Activated CD4-positive, alpha-beta T cell treated with anti-CD3 and anti-CD28 coated beads for 36 hours (primary cell): ENCODE results near the gene COX7A1. TPM values are rescaled to one million over a fixed set of nuclear protein-coding genes. Genes with fewer than 3 reads are reported as not detected.

Experiments
- ATAC-seq: fragments of 200-7000 bp; cut with Tn5 transposase; one replicate; pipeline ENCODE4 v1.10.0; 2021; ENCODE audit warnings: mild to moderate bottlenecking, moderate library complexity
- CTCF ChIA-PET: fragments of 350-600 bp; sonication (Branson Sonifier 250); formaldehyde crosslinking; loops from one replicate; lab custom pipeline; 2021; ENCODE audit warnings: antibody characterized with exemption; lab: Charles Lee
- POLR2A ChIA-PET: fragments of 350-600 bp; sonication (Branson Sonifier 250); formaldehyde crosslinking; loops from one replicate; lab custom pipeline; 2021; ENCODE audit warnings: antibody characterized with exemption, inconsistent platforms; lab: Charles Lee
- DNase-seq: peaks from one replicate; pipeline ENCODE4 v3.0.0-alpha.2; 2020
- H3K27ac Mint-ChIP-seq: one replicate; pipeline ENCODE4 v1.8.0; 2021; ENCODE audit warnings: mixed read lengths
- H3K27me3 Mint-ChIP-seq: one replicate; pipeline ENCODE4 v1.8.0; 2021; ENCODE audit warnings: mixed read lengths
- H3K36me3 Mint-ChIP-seq: one replicate; pipeline ENCODE4 v1.8.0; 2021; ENCODE audit warnings: low read depth, mixed read lengths
- H3K4me1 Mint-ChIP-seq: one replicate; pipeline ENCODE4 v1.8.0; 2021; ENCODE audit warnings: mixed read lengths
- H3K4me3 Mint-ChIP-seq: one replicate; pipeline ENCODE4 v1.8.0; 2021; ENCODE audit warnings: mild to moderate bottlenecking, moderate library complexity, mixed read lengths
- H3K9me3 Mint-ChIP-seq: one replicate; pipeline ENCODE4 v1.8.0; 2021; ENCODE audit warnings: low read depth, mixed read lengths
- intact Hi-C, 2 experiments: fragments of 100-400 bp; cut with DNase I in 1 of 2; cut with micrococcal nuclease in 1 of 2; formaldehyde crosslinking; loops; one replicate each; pipeline versions ENCODE4 v1.14.2 to v1.15.1; 2022 to 2024; cut with DNase I, micrococcal nuclease
- total RNA-seq, 2 experiments: library from RNA; stranded (reverse); gene quantifications; one replicate each; pipeline ENCODE4 v1.2.3, GENCODE V29; 2021

Gene COX7A1
- total RNA-seq, 2 experiments from 2014 or later, result not detected

DNA sequence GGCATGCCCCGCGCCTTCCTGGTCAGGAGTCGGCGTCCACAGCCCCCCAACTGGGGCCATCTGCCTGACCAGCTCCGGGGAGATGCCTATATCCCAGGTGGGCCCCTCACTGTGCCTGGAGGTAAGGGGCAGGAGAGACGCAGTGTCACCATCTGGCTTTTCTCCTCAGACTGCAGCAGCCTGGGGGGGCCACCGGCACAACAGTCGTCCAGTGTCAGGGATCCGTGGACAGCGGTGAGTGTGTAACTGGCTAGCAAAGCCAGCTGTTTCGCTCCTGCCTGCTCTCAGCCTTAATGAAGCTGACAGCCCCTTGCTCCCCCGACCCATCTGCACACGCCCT, 41.1 kb downstream of the COX7A1 start:
- POLR2A ChIA-PET, result no interaction called here
- Mint-ChIP-seq H3K27ac (no peak overlapping the region), H3K4me1 (peaks cover 14% of the 10 kb centered on the region), H3K27me3 (no peaks in the 10 kb centered on the region), H3K4me3 (no peak overlapping the region), H3K36me3 (peaks cover 26% of the 10 kb centered on the region), H3K9me3 (no peaks in the 10 kb centered on the region)
- CTCF ChIA-PET, result no interaction called here
- intact Hi-C loops, result loop anchor here in 1 of 2 experiments (10.0 kb wide), 1 partner anchor 396 kb away; the partner anchor contains the start of gene KMT2B
- DNase-seq, result no peak
- ATAC-seq, result no peak

DNA sequence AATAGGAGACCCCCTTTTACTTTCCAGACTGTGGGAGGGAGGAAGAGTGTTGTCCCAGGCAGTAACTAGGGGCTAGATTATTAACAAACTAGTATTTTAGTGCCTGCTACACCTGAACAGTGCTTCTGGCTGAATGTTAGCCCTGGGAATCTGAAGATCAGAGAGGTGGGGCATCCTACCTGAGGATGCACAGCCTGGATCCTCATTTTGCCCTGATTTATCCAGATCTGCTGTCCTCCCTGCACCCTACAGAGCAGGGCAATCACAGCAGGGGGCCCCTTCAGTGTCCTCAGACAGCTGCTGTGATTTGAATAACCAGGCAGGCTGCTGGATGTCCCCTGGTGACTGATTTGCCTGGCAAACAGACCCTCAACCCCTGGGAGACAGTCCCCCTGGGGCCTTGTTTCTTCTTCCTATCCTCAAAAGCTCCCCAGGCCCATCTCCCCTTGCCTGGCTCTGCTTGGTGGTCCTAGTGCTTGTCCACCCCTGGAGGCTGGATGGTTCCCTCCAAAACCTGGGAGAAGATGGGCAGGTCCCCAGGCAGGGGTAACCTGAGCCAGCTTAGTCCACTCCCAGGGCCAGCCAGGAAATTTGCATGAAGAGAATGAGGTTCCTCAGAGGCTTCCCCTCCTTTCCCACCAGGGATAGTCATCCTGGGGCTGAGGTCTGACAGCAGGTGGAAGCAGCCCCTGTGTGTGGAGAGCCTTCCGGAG, 41.6 kb downstream of the COX7A1 start, which contains the start of gene OVOL3:
Gene OVOL3 (plus strand): TSS at position 657 of the 713 bp plus-strand sequence. CDS start 60 bp downstream, outside the sequence.
- no peak for DNase-seq
- POLR2A ChIA-PET, result no interaction called here
- H3K36me3 Mint-ChIP-seq, result peaks cover 24% of the 10 kb centered on the region
- H3K27me3 Mint-ChIP-seq, result no peaks in the 10 kb centered on the region
- ATAC-seq, result no peak
- H3K4me3 Mint-ChIP-seq, result no peak within 1 kb of the TSS
- no peak within 1 kb of the TSS for H3K27ac Mint-ChIP-seq
- H3K4me1 Mint-ChIP-seq, result peaks cover 11% of the 10 kb centered on the region
- intact Hi-C loops, result loop anchor here in 1 of 2 experiments (10.0 kb wide), 1 partner anchor 396 kb away; the partner anchor contains the start of gene KMT2B
- H3K9me3 Mint-ChIP-seq, result no peaks in the 10 kb centered on the region
- CTCF ChIA-PET, result no interaction called here

DNA sequence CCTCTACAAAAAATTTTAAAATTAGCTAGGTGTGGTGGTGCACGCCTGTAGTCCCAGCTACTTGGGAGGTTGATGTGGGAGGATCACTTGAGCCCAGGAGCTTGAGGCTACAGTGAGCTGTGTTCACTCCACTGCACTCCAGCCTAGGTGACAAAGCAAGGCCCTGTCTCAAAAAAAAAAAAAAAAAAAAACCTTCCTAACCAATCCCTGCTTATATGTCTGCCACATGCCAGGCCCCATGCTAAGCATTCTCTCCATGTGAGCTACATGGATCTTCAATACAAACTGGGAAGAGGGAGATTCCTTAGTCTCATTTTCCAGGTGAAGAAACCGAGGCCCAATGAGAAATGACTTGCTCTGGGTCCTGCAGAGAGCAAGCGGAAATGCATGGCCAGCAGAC, 43.6 kb downstream of the COX7A1 start:
- Mint-ChIP-seq H3K27me3 (no peaks in the 10 kb centered on the region), H3K36me3 (peaks cover 21% of the 10 kb centered on the region), H3K9me3 (no peaks in the 10 kb centered on the region), H3K27ac (no peak overlapping the region), H3K4me3 (no peak overlapping the region), H3K4me1 (peaks cover 8% of the 10 kb centered on the region)
- DNase-seq, result no peak
- no peak for ATAC-seq
- CTCF ChIA-PET, result no interaction called here
- POLR2A ChIA-PET, result interaction anchor here (0.5 kb wide), 1 partner anchor 95 kb away, joined by 3 read pairs; no protein-coding TSS in a partner anchor
- intact Hi-C loops, result no loop called here

DNA sequence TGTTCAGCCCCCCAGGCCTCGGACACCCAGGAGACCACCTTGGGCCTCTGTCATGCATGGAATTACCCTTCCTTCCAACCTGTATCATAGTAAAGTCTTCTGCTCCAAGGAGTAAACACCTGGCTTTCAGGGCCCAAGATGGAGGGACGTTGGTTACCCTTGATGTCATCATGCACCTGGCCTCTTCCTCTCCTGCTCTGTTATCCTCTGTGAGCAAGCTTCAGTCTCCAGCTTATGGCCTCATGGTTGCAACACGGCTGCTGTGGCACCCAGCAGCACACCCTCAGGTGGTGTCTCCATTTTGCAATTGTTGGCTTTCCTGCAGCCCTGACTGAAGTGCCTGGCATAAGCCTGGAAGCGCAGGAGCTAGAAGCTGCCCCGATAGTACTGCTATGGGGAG, 45.3 kb downstream of the COX7A1 start:
- intact Hi-C loops, result no loop called here
- Mint-ChIP-seq H3K4me3 (no peak overlapping the region), H3K27ac (no peak overlapping the region), H3K36me3 (peaks cover 12% of the 10 kb centered on the region), H3K4me1 (no peaks in the 10 kb centered on the region), H3K27me3 (no peaks in the 10 kb centered on the region), H3K9me3 (no peaks in the 10 kb centered on the region)
- no peak for DNase-seq
- CTCF ChIA-PET, result interaction anchor here (0.6 kb wide), 1 partner anchor 495 kb away, joined by 4 read pairs; no protein-coding TSS in a partner anchor
- no peak for ATAC-seq
- POLR2A ChIA-PET, result no interaction called here

DNA sequence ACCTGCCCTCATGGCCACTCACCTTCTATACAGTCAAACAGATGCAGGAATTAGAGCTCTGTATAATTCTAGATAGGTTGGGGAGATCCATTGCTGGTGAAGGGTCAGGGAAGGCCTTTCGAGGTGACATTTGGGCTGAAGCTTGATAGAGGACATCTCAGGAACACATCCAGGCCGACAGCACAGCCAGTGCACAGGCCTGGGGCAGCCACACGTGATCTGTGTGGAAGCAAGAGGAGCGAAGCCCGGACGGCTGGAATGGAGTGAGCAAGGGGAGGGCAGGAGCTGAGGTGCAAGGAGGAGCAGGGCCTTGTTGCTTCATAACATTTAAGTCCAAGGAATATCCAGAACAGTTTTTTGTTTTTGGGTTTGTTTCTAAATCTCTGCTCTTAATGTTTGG, 45.8 kb downstream of the COX7A1 start:
- Mint-ChIP-seq H3K4me3 (no peak overlapping the region), H3K36me3 (peaks cover 12% of the 10 kb centered on the region), H3K27ac (no peak overlapping the region), H3K4me1 (no peaks in the 10 kb centered on the region), H3K9me3 (no peaks in the 10 kb centered on the region), H3K27me3 (no peaks in the 10 kb centered on the region)
- ChIA-PET CTCF (interaction anchor here (0.6 kb wide), 2 partner anchors 494 to 656 kb away, joined by 4 read pairs; no protein-coding TSS in a partner anchor), POLR2A (interaction anchor here (0.6 kb wide), 1 partner anchor 37 kb away, joined by 9 read pairs; no protein-coding TSS in a partner anchor)
- ATAC-seq, result no peak
- intact Hi-C loops, result no loop called here
- DNase-seq, result no peak

DNA sequence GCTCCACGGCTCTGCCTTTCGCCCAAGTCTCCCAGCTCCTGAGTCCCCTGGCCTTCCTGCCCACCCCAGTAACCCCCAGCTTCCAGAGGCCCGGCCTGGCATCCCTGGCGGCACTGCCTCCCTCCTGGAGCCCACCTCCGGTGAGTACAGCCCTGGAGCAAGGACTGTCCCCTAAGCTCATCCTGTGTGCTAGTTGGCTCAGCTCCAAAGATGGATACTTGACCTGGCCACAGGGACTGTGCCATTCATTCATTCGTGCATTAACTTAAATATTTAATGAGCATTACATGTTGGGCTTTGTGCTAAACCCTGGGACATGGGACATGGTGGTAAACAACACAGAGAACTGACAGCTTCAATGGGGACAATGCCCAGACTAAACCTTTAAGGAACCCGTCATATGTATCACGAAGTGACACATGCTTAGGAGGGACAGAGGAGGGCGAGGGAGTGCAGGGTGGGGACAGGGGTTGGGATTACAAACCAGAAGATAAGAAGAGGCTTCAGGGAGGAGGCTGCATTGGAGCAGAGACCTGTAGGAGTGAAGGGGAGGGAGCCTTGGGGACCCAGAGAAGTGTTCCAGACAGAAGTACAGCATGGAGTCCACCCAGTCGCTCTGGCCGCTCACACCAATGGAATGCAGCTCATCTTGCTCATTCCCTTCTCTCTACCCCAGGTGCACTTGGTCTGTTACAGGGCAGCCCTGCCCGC, 48.2 kb downstream of the COX7A1 start:
- POLR2A ChIA-PET, result no interaction called here
- ATAC-seq, result no peak
- no peaks in the 10 kb centered on the region for H3K27me3 Mint-ChIP-seq

DNA sequence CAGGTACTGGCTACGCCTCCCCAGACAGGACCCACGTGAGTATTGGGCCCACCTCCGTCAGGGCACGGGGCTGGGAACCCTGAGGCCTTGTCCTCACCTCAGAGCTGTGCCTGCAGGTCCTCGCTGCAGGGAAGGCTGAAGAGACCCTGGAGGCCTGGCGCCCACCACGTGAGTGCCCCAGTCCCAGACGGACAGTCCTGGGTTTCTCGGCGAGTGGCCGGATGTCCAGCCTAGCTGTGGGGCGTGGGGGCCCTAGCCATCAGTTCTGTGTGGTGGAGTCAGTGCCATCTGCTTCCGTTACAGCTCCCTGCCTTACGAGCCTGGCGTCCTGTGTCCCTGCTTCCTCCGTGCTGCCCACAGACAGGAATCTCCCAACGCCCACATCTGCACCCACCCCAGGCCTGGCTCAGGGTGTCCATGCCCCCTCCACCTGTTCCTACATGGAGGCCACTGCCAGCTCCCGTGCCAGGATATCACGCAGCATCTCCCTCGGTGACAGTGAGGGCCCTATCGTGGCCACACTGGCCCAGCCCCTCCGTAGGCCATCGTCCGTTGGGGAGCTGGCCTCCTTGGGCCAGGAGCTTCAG, 49.1 kb downstream of the COX7A1 start:
- ChIA-PET CTCF (interaction anchor here (0.7 to 1.1 kb wide), 2 partner anchors 9 to 25 kb away, joined by 3 to 4 read pairs; no protein-coding TSS in a partner anchor), POLR2A (no interaction called here)
- Mint-ChIP-seq H3K36me3 (peaks cover 13% of the 10 kb centered on the region), H3K9me3 (no peaks in the 10 kb centered on the region), H3K27me3 (no peaks in the 10 kb centered on the region), H3K27ac (no peak overlapping the region), H3K4me3 (no peak overlapping the region), H3K4me1 (no peaks in the 10 kb centered on the region)
- no peak for ATAC-seq
- DNase-seq, result no peak
- intact Hi-C loops, result no loop called here

More for the DNA sequence above, 48.2 kb downstream of the COX7A1 start:
- H3K4me3 Mint-ChIP-seq, result no peak overlapping the region
- no peak overlapping the region for H3K27ac Mint-ChIP-seq
- CTCF ChIA-PET, result interaction anchor here (1.1 kb wide), 1 partner anchor 10 kb away, joined by 3 read pairs; no protein-coding TSS in a partner anchor
- peaks cover 13% of the 10 kb centered on the region for H3K36me3 Mint-ChIP-seq
- intact Hi-C loops, result no loop called here
- H3K4me1 Mint-ChIP-seq, result no peaks in the 10 kb centered on the region
- H3K9me3 Mint-ChIP-seq, result no peaks in the 10 kb centered on the region
- no peak for DNase-seq

DNA sequence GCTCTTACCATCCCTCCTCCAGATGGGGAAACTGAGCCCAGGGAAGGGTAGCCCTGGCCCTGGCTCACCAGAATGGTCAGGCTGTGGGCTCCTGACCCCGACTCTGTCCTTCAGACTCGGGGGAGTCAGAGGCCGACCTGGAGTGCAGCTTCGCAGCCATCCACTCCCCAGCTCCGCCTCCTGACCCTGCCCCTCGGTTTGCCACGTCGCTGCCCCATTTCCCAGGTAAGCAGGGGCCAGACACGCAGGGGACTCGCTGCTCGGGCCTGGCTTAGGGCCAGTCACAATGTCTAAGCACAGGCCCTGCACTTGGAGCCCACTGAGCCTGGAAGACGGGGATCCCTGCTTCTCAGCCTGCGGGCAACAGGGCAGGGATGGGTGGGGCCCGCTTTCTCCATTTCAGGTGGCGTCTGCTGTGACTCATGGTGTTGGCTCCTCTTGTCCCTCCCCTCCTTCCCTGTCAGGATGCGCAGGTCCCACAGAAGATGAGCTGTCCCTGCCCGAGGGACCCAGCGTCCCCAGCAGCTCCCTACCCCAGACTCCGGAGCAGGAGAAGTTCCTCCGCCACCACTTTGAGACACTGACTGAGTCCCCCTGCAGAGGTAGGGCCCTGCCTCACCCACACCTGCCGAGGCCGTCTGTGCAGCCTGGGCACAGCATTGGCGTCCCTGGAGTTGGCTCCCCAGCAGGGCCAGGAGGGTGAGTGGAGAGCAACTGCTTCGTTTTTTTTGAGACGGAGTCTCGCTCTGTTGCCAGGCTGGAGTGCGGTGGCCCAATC, 50.5 kb downstream of the COX7A1 start:
- intact Hi-C loops, result no loop called here
- peaks cover 18% of the 10 kb centered on the region for H3K36me3 Mint-ChIP-seq
- ATAC-seq (no peak), DNase-seq (no peak)
- no peaks in the 10 kb centered on the region for H3K4me1 Mint-ChIP-seq
- H3K27ac Mint-ChIP-seq, result no peak overlapping the region
- no peaks in the 10 kb centered on the region for H3K9me3 Mint-ChIP-seq
- H3K27me3 Mint-ChIP-seq, result no peaks in the 10 kb centered on the region
- POLR2A ChIA-PET, result no interaction called here
- H3K4me3 Mint-ChIP-seq, result no peak overlapping the region
- CTCF ChIA-PET, result interaction anchor here (0.6 kb wide), 1 partner anchor 736 kb away, joined by 3 read pairs; no protein-coding TSS in a partner anchor

Other genes with a start within 250 kb of the COX7A1 start
- 10 to 100 TPM; 27.0 to 32.7 TPM for gene HCST, start 249.9 kb downstream of the COX7A1 start, total RNA-seq
- not detected for gene TYROBP, start 244.2 kb downstream of the COX7A1 start, total RNA-seq
- 1 to 10 TPM; 7.8 to 8.3 TPM for gene LRFN3, start 216.1 kb downstream of the COX7A1 start, total RNA-seq
- 10 to 100 TPM; 16.0 to 19.2 TPM for gene SDHAF1, start 157.3 kb downstream of the COX7A1 start, total RNA-seq
- gene SYNE4, start 143.6 kb downstream of the COX7A1 start, total RNA-seq, result 1 to 10 TPM; 1.6 to 1.7 TPM
- 10 to 100 TPM; 40.6 to 42.2 TPM for gene ALKBH6, start 138.2 kb downstream of the COX7A1 start, total RNA-seq
- under 1 TPM; 0.16 to 0.42 TPM for gene CLIP3, start 119.6 kb downstream of the COX7A1 start, total RNA-seq
- 1 to 10 TPM; 3.1 to 3.4 TPM for gene THAP8, start 98.2 kb downstream of the COX7A1 start, total RNA-seq
- 10 to 100 TPM; 13.6 to 14.3 TPM for gene WDR62, start 97.5 kb downstream of the COX7A1 start, total RNA-seq
- not detected for gene OVOL3, start 41.3 kb downstream of the COX7A1 start, total RNA-seq
- gene POLR2I, start 37.6 kb downstream of the COX7A1 start, total RNA-seq, result 10 to 100 TPM; 89.6 to 97.3 TPM
- gene TBCB, start 37.0 kb downstream of the COX7A1 start, total RNA-seq, result 100 to 1,000 TPM; 111 to 117 TPM
- gene CAPNS1, start 12.4 kb downstream of the COX7A1 start, total RNA-seq, result 100 to 1,000 TPM; 345 to 452 TPM
- gene ZNF565, start 62.2 kb upstream of the COX7A1 start, total RNA-seq, result 1 to 10 TPM; 2.8 to 2.9 TPM
- 100 to 1,000 TPM; 105 to 111 TPM for gene ZNF146, start 62.7 kb upstream of the COX7A1 start, total RNA-seq
- 1 to 10 TPM; 1.4 to 1.8 TPM for gene ZFP14, start 226.8 kb upstream of the COX7A1 start, total RNA-seq